MCF 10A (cell line): ENCODE data around the gene BTBD16. TPM values are rescaled to one million over a fixed set of nuclear protein-coding genes. Genes with fewer than 3 reads are reported as not detected.

Experiments
- BruUV-seq: library from RNA; stranded (reverse); fragments of 400-500 nt; replicated peaks from 2 replicates; lab custom pipeline; 2021; lab: Mats Ljungman, UMichigan
- CTCF ChIA-PET: fragments of 300-600 bp; sonication (Branson Sonifier 250); formaldehyde crosslinking; extraction: SDS; loops from one replicate; lab custom pipeline; 2021; ENCODE audit warnings: antibody characterized with exemption, inconsistent platforms; lab: Yijun Ruan, JAX
- POLR2A ChIA-PET: fragments of 300-600, 350-650 bp; sonication (Branson Sonifier 250); formaldehyde crosslinking; extraction: SDS; loops from one replicate; lab custom pipeline; 2020; ENCODE audit warnings: antibody characterized with exemption, inconsistent platforms; lab: Yijun Ruan, JAX
- DNase-seq: peaks from one replicate; pipeline ENCODE4 v3.0.0-alpha.2; 2018; ENCODE audit not compliant: unreplicated experiment
- H3K27ac Mint-ChIP-seq: one replicate; pipeline ENCODE4 v1.8.0; 2022; ENCODE audit warnings: mild to moderate bottlenecking, low read depth, mixed read lengths; ENCODE audit not compliant: unreplicated experiment
- H3K27me3 Mint-ChIP-seq: one replicate; pipeline ENCODE4 v1.8.0; 2022; ENCODE audit warnings: mixed read lengths; ENCODE audit not compliant: insufficient read depth, unreplicated experiment
- H3K36me3 Mint-ChIP-seq: one replicate; pipeline ENCODE4 v1.8.0; 2022; ENCODE audit warnings: mild to moderate bottlenecking, moderate library complexity, mixed read lengths; ENCODE audit not compliant: insufficient read depth, unreplicated experiment
- H3K4me1 Mint-ChIP-seq: one replicate; pipeline ENCODE4 v1.8.0; 2022; ENCODE audit warnings: mixed read lengths; ENCODE audit not compliant: insufficient read depth, unreplicated experiment
- H3K4me3 Mint-ChIP-seq: one replicate; pipeline ENCODE4 v1.8.0; 2022; ENCODE audit warnings: mild to moderate bottlenecking, moderate library complexity, mixed read lengths; ENCODE audit not compliant: unreplicated experiment
- H3K9me3 Mint-ChIP-seq: one replicate; pipeline ENCODE4 v1.8.0; 2022; ENCODE audit warnings: mixed read lengths; ENCODE audit not compliant: unreplicated experiment
- CTCF ChIP-seq: fragments of 200-600 bp; IDR thresholded peaks from one replicate; pipeline ENCODE4 v1.8.0; 2022; ENCODE audit warnings: antibody characterized with exemption, mild to moderate bottlenecking; ENCODE audit not compliant: unreplicated experiment
- intact Hi-C: fragments of 100-400 bp; cut with micrococcal nuclease; formaldehyde crosslinking; loops from 2 replicates; pipeline ENCODE4 v1.14.1; 2022
- total RNA-seq: library from RNA; stranded (reverse); gene quantifications from 2 replicates; pipeline ENCODE4 v1.2.3, GENCODE V29; 2022

BTBD16 gene
- total RNA-seq, 1 experiment from 2014 or later: 0.16 TPM

- H3K36me3 Mint-ChIP-seq: peaks cover 91% of the 10 kb centered on the region
- no peak overlapping the region for H3K4me3 Mint-ChIP-seq
- DNase-seq: no peak
- ChIA-PET CTCF (no interaction called here), POLR2A (interaction anchor here (0.6 to 0.7 kb wide), 3 partner anchors 12 to 80 kb away, joined by 3 read pairs; no protein-coding TSS in a partner anchor)
- H3K9me3 Mint-ChIP-seq: no peaks in the 10 kb centered on the region
- H3K27ac Mint-ChIP-seq: no peak overlapping the region
- no TSS peak for BruUV-seq
- intact Hi-C loops: no loop called here
- no peak for TF ChIP-seq CTCF
- no peaks in the 10 kb centered on the region for H3K4me1 Mint-ChIP-seq
- no peaks in the 10 kb centered on the region for H3K27me3 Mint-ChIP-seq
Measured at GRCh38 chr10:122243550-122243949, 27.5 kb upstream of the BTBD16 start.

- Mint-ChIP-seq H3K27ac (no peak overlapping the region), H3K4me1 (no peaks in the 10 kb centered on the region)
- no peak for DNase-seq
Measured at GRCh38 chr10:122244001-122244975, 26.8 kb upstream of the BTBD16 start.

GRCh38 chr10:122245136-122245535 is 26.0 kb upstream of the BTBD16 start:
- ChIA-PET POLR2A (no interaction called here), CTCF (interaction anchor here (0.7 kb wide), 1 partner anchor 132 kb away, joined by 3 read pairs; no protein-coding TSS in a partner anchor)
- H3K4me3 Mint-ChIP-seq: no peak overlapping the region
- H3K9me3 Mint-ChIP-seq: no peaks in the 10 kb centered on the region
- TF ChIP-seq CTCF: no peak
- intact Hi-C loops: no loop called here
- H3K36me3 Mint-ChIP-seq: peaks cover 93% of the 10 kb centered on the region
- no TSS peak for BruUV-seq
- no peaks in the 10 kb centered on the region for H3K4me1 Mint-ChIP-seq
- no peak for DNase-seq
- no peak overlapping the region for H3K27ac Mint-ChIP-seq
- no peaks in the 10 kb centered on the region for H3K27me3 Mint-ChIP-seq

More at GRCh38 chr10:122244001-122244975, 26.8 kb upstream of the BTBD16 start:
- peaks cover 93% of the 10 kb centered on the region for H3K36me3 Mint-ChIP-seq
- H3K4me3 Mint-ChIP-seq: no peak overlapping the region
- no TSS peak for BruUV-seq
- POLR2A ChIA-PET: interaction anchor here (0.6 kb wide), 2 partner anchors 56 to 79 kb away, joined by 3 read pairs; no protein-coding TSS in a partner anchor
- H3K9me3 Mint-ChIP-seq: no peaks in the 10 kb centered on the region
- no peak for TF ChIP-seq CTCF
- no peaks in the 10 kb centered on the region for H3K27me3 Mint-ChIP-seq
- CTCF ChIA-PET: no interaction called here
- intact Hi-C loops: no loop called here

GRCh38 chr10:122245897-122246296 is 25.2 kb upstream of the BTBD16 start:
- ChIA-PET POLR2A (no interaction called here), CTCF (interaction anchor here (0.7 kb wide), 1 partner anchor 133 kb away, joined by 3 read pairs; no protein-coding TSS in a partner anchor)
- intact Hi-C loops: no loop called here
- no peak for TF ChIP-seq CTCF
- Mint-ChIP-seq H3K27me3 (no peaks in the 10 kb centered on the region), H3K4me3 (no peak overlapping the region), H3K27ac (no peak overlapping the region), H3K9me3 (no peaks in the 10 kb centered on the region), H3K4me1 (no peaks in the 10 kb centered on the region), H3K36me3 (peaks cover 93% of the 10 kb centered on the region)
- no TSS peak for BruUV-seq
- DNase-seq: no peak
